Upper lobe of left lung (tissue), 6 donors: Measurements from ENCODE around the gene UTRN. TPM values are rescaled to one million over a fixed set of nuclear protein-coding genes. Genes with fewer than 3 reads are reported as not detected.

ENCODE experiments used
- ATAC-seq, 2 donors: fragments of 200-7000 bp; cut with Tn5 transposase; one replicate each; pipeline ENCODE4 v1.9.1; 2022; ENCODE audit warnings: mild to moderate bottlenecking in 2 of 2, moderate library complexity in 2 of 2; ENCODE audit not compliant: low FRiP score in 2 of 2
- DNase-seq, 2 donors: peaks; one replicate each; pipeline ENCODE4 v3.0.0-alpha.2; 2019 to 2020
- H3K27ac ChIP-seq, 4 donors: fragments of 200-600 bp; sonication (generic); one replicate each; pipeline ENCODE4 v1.5.1; 2016 to 2019
- H3K27me3 ChIP-seq, 4 donors: fragments of 200-600 bp; sonication (generic); one replicate each; pipeline ENCODE4 v1.5.1; 2017 to 2019
- H3K36me3 ChIP-seq, 4 donors: fragments of 200-600 bp; sonication (generic); one replicate each; pipeline ENCODE4 v1.5.1; 2016 to 2019
- H3K4me1 ChIP-seq, 4 donors: fragments of 200-600 bp; sonication (generic); one replicate each; pipeline ENCODE4 v1.5.1; 2018 to 2019
- H3K4me3 ChIP-seq, 4 donors: fragments of 200-600 bp; sonication (generic); one replicate each; pipeline ENCODE4 v1.5.1; 2017 to 2019; ENCODE audit warnings: mild to moderate bottlenecking in 2 of 4, moderate library complexity in 1 of 4
- H3K9me3 ChIP-seq, 4 donors: fragments of 200-600 bp; sonication (generic); one replicate each; pipeline ENCODE4 v1.5.1; 2018 to 2019
- CTCF ChIP-seq, 6 experiments: fragments of 450-650 bp in 4 of 6; fragments of 200-600 bp in 2 of 6; sonication (generic) in 2 of 6; IDR thresholded peaks; one replicate each; pipeline ENCODE4 v1.5.1; 2016 to 2019; ENCODE audit warnings: antibody characterized with exemption in 6 of 6
- EP300 ChIP-seq, 4 donors: sonication (generic); formaldehyde crosslinking; IDR thresholded peaks; one replicate each; pipeline ENCODE4 v1.5.1; 2017; ENCODE audit warnings: antibody characterized with exemption in 4 of 4, control low read depth in 2 of 4
- POLR2A ChIP-seq, 4 donors: fragments of 450-650 bp; IDR thresholded peaks; one replicate each; pipeline ENCODE4 v1.5.1; 2016 to 2017; ENCODE audit warnings: antibody characterized with exemption in 4 of 4, mild to moderate bottlenecking in 2 of 4
- POLR2AphosphoS5 ChIP-seq, 2 donors: sonication (generic); formaldehyde crosslinking; IDR thresholded peaks; one replicate each; pipeline ENCODE4 v1.5.1; 2017; ENCODE audit warnings: antibody characterized with exemption in 2 of 2
- whole genome bisulfite sequencing, 2 donors: methylation state at CpG; one replicate each; pipeline ENCODE4 v1.1.5; 2017 to 2018; 5-methylcytosine and 5-hydroxymethylcytosine counted together
- total RNA-seq, 6 donors: library from RNA; depleted of rRNA in 4 of 6; stranded (reverse); fragments of >200 nt in 4 of 6; gene quantifications; one replicate each; pipeline versions ENCODE4 v1.1.0 to v1.2.1, GENCODE V29; 2016 to 2021
- donor health status: DM: no; HTN: no; CAD: no; lungs with moderate emphysema.
- donor health status: DM: no; HTN: yes; CAD: no; lungs with severe emphysema.

UTRN gene
- total RNA-seq, 6 donors from 2014 or later: 209 to 637 (median 340) TPM

- Histone ChIP-seq H3K27ac (peak overlapping the region; percentile 32 to 75 (median 52)), H3K4me1 (peaks cover 22 to 36% (median 32%) of the 10 kb centered on the region in 4 donors), H3K36me3 (peaks cover 0 to 11% (median 6%) of the 10 kb centered on the region in 4 donors), H3K27me3 (no peaks in the 10 kb centered on the region), H3K9me3 (no peaks in the 10 kb centered on the region), H3K4me3 (no peak overlapping the region)
- DNase-seq (no peak), ATAC-seq (no peak)
- TF ChIP-seq EP300 (IDR thresholded peaks at IDR 0.05) (peak in 1 of 4 donors; percentile 55), POLR2A (IDR thresholded peaks at IDR 0.05) (no peak)
- 39 to 40% methylated on average over 5 of the region's 5 CpGs for WGBS, 2 donors
Observed at GRCh38 chr6:144298194-144298593, 13.1 kb downstream of the UTRN start.

GRCh38 chr6:144298916-144299315 is 13.8 kb downstream of the UTRN start:
- peaks cover 0 to 11% (median 6%) of the 10 kb centered on the region in 4 donors for H3K36me3 ChIP-seq
- H3K4me3 ChIP-seq: no peak overlapping the region
- peaks cover 17 to 40% (median 30%) of the 10 kb centered on the region in 4 donors for H3K4me1 ChIP-seq
- peak overlapping the region in 2 of 4 donors; percentile 32 to 75 for H3K27ac ChIP-seq
- no peaks in the 10 kb centered on the region for H3K9me3 ChIP-seq
- 95 to 97% methylated on average over 1 of the region's 1 CpG for WGBS, 2 donors
- TF ChIP-seq EP300 (IDR thresholded peaks at IDR 0.05): no peak
- TF ChIP-seq CTCF (IDR thresholded peaks at IDR 0.05): no peak
- TF ChIP-seq POLR2A (IDR thresholded peaks at IDR 0.05): no peak
- no peak for TF ChIP-seq POLR2AphosphoS5 (IDR thresholded peaks at IDR 0.05)
- ATAC-seq: no peak
- H3K27me3 ChIP-seq: no peaks in the 10 kb centered on the region
- no peak for DNase-seq

- no peak for DNase-seq
- peaks cover 13 to 27% (median 20%) of the 10 kb centered on the region in 4 donors for H3K4me1 ChIP-seq
- peak; percentile 31 to 51 for ATAC-seq
- H3K36me3 ChIP-seq: peaks cover 0 to 9% (median 2%) of the 10 kb centered on the region in 4 donors
- TF ChIP-seq POLR2AphosphoS5 (IDR thresholded peaks at IDR 0.05) (no peak), EP300 (IDR thresholded peaks at IDR 0.05) (no peak), CTCF (IDR thresholded peaks at IDR 0.05) (no peak), POLR2A (IDR thresholded peaks at IDR 0.05) (no peak)
- H3K4me3 ChIP-seq: no peak overlapping the region
- no peak overlapping the region for H3K27ac ChIP-seq
- no peaks in the 10 kb centered on the region for H3K9me3 ChIP-seq
- WGBS, 2 donors: 72 to 76% methylated on average over 5 of the region's 5 CpGs
- H3K27me3 ChIP-seq: no peaks in the 10 kb centered on the region
Observed at GRCh38 chr6:144302701-144303372, 17.7 kb downstream of the UTRN start.

- H3K27ac ChIP-seq: no peak overlapping the region
- WGBS, 2 donors: 91 to 99% methylated on average over 4 of the region's 4 CpGs
- no peak for DNase-seq
- TF ChIP-seq POLR2AphosphoS5 (IDR thresholded peaks at IDR 0.05) (no peak), CTCF (IDR thresholded peaks at IDR 0.05) (no peak), EP300 (IDR thresholded peaks at IDR 0.05) (no peak), POLR2A (IDR thresholded peaks at IDR 0.05) (no peak)
- no peak for ATAC-seq
- peaks cover 8 to 20% (median 9%) of the 10 kb centered on the region in 4 donors for H3K4me1 ChIP-seq
- H3K27me3 ChIP-seq: no peaks in the 10 kb centered on the region
- peaks cover 0 to 19% (median 6%) of the 10 kb centered on the region in 4 donors for H3K36me3 ChIP-seq
- H3K9me3 ChIP-seq: no peaks in the 10 kb centered on the region
- no peak overlapping the region for H3K4me3 ChIP-seq
Observed at GRCh38 chr6:144304223-144304848, 19.2 kb downstream of the UTRN start.

GRCh38 chr6:144305567-144305966 is 20.4 kb downstream of the UTRN start:
- H3K27ac ChIP-seq: no peak overlapping the region
- peaks cover 8 to 20% (median 9%) of the 10 kb centered on the region in 4 donors for H3K4me1 ChIP-seq
- WGBS, 2 donors: 90 to 100% methylated on average over 1 of the region's 1 CpG
- no peak for TF ChIP-seq EP300 (IDR thresholded peaks at IDR 0.05)
- no peak for TF ChIP-seq POLR2AphosphoS5 (IDR thresholded peaks at IDR 0.05)
- TF ChIP-seq POLR2A (IDR thresholded peaks at IDR 0.05): no peak
- no peak for TF ChIP-seq CTCF (IDR thresholded peaks at IDR 0.05)
- DNase-seq (no peak), ATAC-seq (no peak)
- peaks cover 3 to 21% (median 9%) of the 10 kb centered on the region in 4 donors for H3K36me3 ChIP-seq
- H3K9me3 ChIP-seq: no peaks in the 10 kb centered on the region
- H3K27me3 ChIP-seq: no peaks in the 10 kb centered on the region
- H3K4me3 ChIP-seq: no peak overlapping the region
